GM12892 (cell line): ENCODE results near the gene RRP1.

Experiments used
- POLR2A ChIP-seq: IDR thresholded peaks from 2 replicates; pipeline ENCODE4 v1.6.1; 2011; ENCODE audit warnings: low read depth, low read length, control low read depth
- POLR2AphosphoS5 ChIP-seq: IDR thresholded peaks from 2 replicates; pipeline ENCODE4 v1.6.1; 2011; ENCODE audit warnings: low read depth, low read length, control low read depth
- TAF1 ChIP-seq: IDR thresholded peaks from 2 replicates; pipeline ENCODE4 v1.6.1; 2011; ENCODE audit warnings: low read depth, mild to moderate bottlenecking, control low read depth, low read length, borderline replicate concordance

DNA sequence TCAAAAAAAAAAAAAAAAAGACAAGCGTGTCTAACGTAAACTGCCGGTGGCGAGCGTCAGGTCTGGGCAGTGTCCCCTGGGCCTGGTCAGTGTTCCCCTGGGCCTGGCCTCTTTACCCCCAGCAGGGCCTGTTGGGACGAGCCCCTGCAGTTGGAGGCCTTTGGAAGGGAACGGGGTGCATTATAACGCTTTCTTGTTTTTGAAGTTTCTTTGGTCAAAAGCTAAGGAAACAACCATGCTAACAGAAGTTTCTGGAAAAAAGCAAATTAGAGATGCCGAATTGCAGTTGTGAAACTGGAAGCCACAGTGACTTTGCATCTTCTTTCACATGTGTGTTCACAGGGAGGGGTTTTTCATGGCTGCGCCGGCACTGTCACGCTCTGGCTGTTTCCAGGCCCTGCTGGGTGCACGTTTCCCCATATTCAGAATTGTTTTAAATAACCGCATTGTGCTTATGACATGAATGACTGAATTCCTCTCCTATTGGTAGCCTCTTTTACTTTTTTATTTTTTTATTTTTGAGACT is 16.0 kb downstream of the RRP1 start:
- TF ChIP-seq POLR2A = no peak
- TF ChIP-seq POLR2AphosphoS5 = no peak
- no peak for TF ChIP-seq TAF1
